ENCODE results near the gene KHDC1.
"Not testable (repeated sequence)": the region's sequence is repeated elsewhere in the genome, so short reads cannot be mapped to it uniquely, and the experiment has no call there.

KHDC1 gene

GRCh38 chr6:73258721-73259120 lies 4.3 kb downstream of the KHDC1 start:
- no peak overlapping the region for H3K27ac ChIP-seq (ENCODE audit: extremely low read depth, low read depth, low read length)
- H3K4me1 ChIP-seq (ENCODE audit: control insufficient read depth, insufficient read depth, low read length): 0 out of 2 replicates have a peak, but pooled peaks cover 3% of the 10 kb centered on the region
- H3K9me3 ChIP-seq (ENCODE audit: control insufficient read depth, insufficient read depth, low read depth, low read length): no peaks in the 10 kb centered on the region
- H3K4me3 ChIP-seq (ENCODE audit: low read depth, low read length): no peak overlapping the region
- H3K36me3 ChIP-seq (ENCODE audit: control insufficient read depth in 2 of 2, insufficient read depth in 1 of 2, low read length in 2 of 2): no peaks in the 10 kb centered on the region; a peak in 1 of 3 replicates
- POLR2A ChIA-PET: interaction anchor here (0.8 kb wide), 1 partner anchor 1728 kb away, joined by 3 read pairs; no protein-coding TSS in a partner anchor
- CTCF ChIA-PET: no interaction called here
- TF ChIP-seq ZNF121 (tag by site-specific recombination; IDR thresholded peaks at IDR 0.05) (no peak), PRDM6 (tag by site-specific recombination; IDR thresholded peaks at IDR 0.05) (no peak), GLI4 (tag by site-specific recombination; IDR thresholded peaks at IDR 0.05) (no peak), ZNF184 (tag by site-specific recombination; IDR thresholded peaks at IDR 0.05) (no peak), ZNF692 (tag by site-specific recombination; IDR thresholded peaks at IDR 0.05) (no peak), ZNF223 (tag by site-specific recombination; IDR thresholded peaks at IDR 0.05) (no peak), ZFP41 (tag by site-specific recombination; IDR thresholded peaks at IDR 0.05; ENCODE audit: borderline replicate concordance) (no peak), KLF1 (tag by site-specific recombination; IDR thresholded peaks at IDR 0.05) (no peak), ZNF394 (tag by site-specific recombination; IDR thresholded peaks at IDR 0.05; ENCODE audit: borderline replicate concordance) (no peak), ZBTB1 (tag by site-specific recombination; IDR thresholded peaks at IDR 0.05) (no peak), MZF1 (tag by site-specific recombination; IDR thresholded peaks at IDR 0.05; ENCODE audit: borderline replicate concordance) (no peak), KLF9 (tag by site-specific recombination; IDR thresholded peaks at IDR 0.05; ENCODE audit: low read depth) (no peak), ZNF24 (tag by site-specific recombination; IDR thresholded peaks at IDR 0.05) (no peak), ZNF529 (tag by site-specific recombination; IDR thresholded peaks at IDR 0.05; ENCODE audit: insufficient replicate concordance) (no peak), YY2 (tag by site-specific recombination; IDR thresholded peaks at IDR 0.05) (no peak), SETDB1 (IDR thresholded peaks at IDR 0.05; ENCODE audit: insufficient read length, low read length) (no peak), ZNF335 (tag by site-specific recombination; conservative IDR thresholded peaks at IDR 0.05) (no peak)

- H3K9me3 ChIP-seq (ENCODE audit: control insufficient read depth, insufficient read depth, low read depth, low read length); H3K4me1 ChIP-seq (ENCODE audit: control insufficient read depth, insufficient read depth, low read length); POLR2A ChIA-PET; H3K27ac ChIP-seq (ENCODE audit: extremely low read depth, low read depth, low read length); H3K36me3 ChIP-seq (ENCODE audit: control insufficient read depth in 2 of 2, insufficient read depth in 1 of 2, low read length in 2 of 2); H3K4me3 ChIP-seq (ENCODE audit: low read depth, low read length): not testable (repeated sequence)
- CTCF ChIA-PET: interaction anchor here (0.6 to 1.0 kb wide), 3 partner anchors 10 to 398 kb away, joined by 3 to 4 read pairs (median 3); no protein-coding TSS in a partner anchor
- TF ChIP-seq ZNF19 (tag by site-specific recombination; IDR thresholded peaks at IDR 0.05; ENCODE audit: low read depth) (0 out of 2 replicates have a peak, but pooled peaks have one; percentile 67), GLI2 (tag by site-specific recombination; IDR thresholded peaks at IDR 0.05; ENCODE audit: borderline replicate concordance, low read depth) (peak; percentile 51; the same call in 1 of the 2 replicates), ZNF501 (tag by site-specific recombination; IDR thresholded peaks at IDR 0.05) (0 out of 2 replicates have a peak, but pooled peaks have one; percentile 58), ZNF654 (tag by site-specific recombination; IDR thresholded peaks at IDR 0.05; ENCODE audit: low read depth) (peak; percentile 38; the same call in 1 of the 2 replicates), ZNF292 (tag by site-specific recombination; IDR thresholded peaks at IDR 0.05; ENCODE audit: borderline replicate concordance, low read depth) (peak; percentile 57; the same call in 1 of the 2 replicates), ZNF639 (tag by site-specific recombination; IDR thresholded peaks at IDR 0.05) (peak; percentile 52; the same call in 1 of the 2 replicates), SP3 (tag by site-specific recombination; IDR thresholded peaks at IDR 0.05) (peak; percentile 16; the same call in 1 of the 2 replicates), GFI1B (tag by site-specific recombination; IDR thresholded peaks at IDR 0.05) (peak; percentile 51; the same call in 1 of the 2 replicates), ZNF529 (tag by site-specific recombination; IDR thresholded peaks at IDR 0.05; ENCODE audit: insufficient replicate concordance) (peak; percentile 84), ZNF580 (tag by site-specific recombination; IDR thresholded peaks at IDR 0.05) (0 out of 2 replicates have a peak, but pooled peaks have one; percentile 38), ZNF664 (tag by site-specific recombination; IDR thresholded peaks at IDR 0.05) (peak; percentile 42; the same call in 1 of the 2 replicates)
These were observed 8.7 kb downstream of the KHDC1 start for GRCh38 chr6:73254323-73254722.

All from HEK293 (cell line).